Kidney capillary endothelial cell (primary cell): ENCODE results near the gene SELENOK.

ENCODE experiments used
- DNase-seq: peaks from one replicate; pipeline ENCODE4 v3.0.0-alpha.2; 2018; ENCODE audit warnings: low spot score

Gene SELENOK

DNA sequence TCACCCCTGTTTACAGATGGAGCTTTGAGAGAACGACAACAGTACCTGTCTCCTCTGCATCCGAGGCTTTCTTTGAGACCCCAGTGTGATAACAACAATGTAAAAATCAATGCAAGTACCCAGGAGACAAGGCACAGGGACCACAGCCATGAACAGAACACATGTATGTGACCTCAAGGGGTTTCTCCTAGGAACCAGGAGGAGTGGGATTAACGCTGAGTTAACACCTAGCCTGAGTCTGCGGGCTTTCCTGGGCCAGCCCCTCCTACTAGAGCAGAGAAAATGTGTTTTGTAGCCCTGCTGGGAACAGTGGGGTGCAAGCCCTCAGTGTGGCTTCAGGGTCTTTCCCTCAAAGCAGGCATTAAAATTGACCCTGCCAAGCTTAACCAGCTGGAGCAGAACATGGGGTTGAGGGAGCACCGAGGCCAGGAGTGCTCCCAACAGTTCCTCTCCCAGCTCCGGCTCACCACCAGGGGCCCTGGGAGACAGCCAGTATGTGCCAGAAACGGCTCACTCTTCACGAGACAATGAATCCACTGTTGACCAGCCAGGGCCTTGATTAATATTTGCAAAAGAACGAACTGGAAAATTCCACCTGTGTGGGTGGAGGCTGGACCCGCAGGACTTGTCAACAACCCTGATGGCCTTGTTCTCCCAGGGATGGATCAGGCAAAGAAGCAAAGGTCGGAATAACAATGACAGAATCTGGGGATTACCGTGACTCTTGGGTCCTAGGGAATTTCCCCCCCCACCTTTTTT lies 49.0 kb downstream of the SELENOK start:
- DNase-seq = no peak

DNA sequence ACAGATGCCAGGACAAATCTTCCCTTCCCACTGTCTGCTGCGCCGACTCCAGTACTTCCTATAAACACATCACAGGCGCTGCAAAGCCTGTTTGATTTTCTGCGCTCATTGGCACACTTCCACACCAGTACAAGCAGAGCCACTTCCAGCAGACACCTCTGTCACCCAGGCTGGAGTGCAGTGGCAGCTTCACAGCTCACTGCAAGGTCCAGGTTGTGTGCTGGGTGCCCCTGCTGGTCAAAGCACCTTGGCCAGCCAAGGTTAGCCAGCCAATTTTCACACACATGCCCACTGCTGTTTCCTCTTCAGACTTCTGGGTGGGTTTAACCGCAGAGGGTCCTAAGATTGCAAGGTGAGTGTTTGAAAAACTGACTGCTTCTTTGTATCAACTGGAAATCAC lies 50.4 kb downstream of the SELENOK start:
- DNase-seq = no peak

DNA sequence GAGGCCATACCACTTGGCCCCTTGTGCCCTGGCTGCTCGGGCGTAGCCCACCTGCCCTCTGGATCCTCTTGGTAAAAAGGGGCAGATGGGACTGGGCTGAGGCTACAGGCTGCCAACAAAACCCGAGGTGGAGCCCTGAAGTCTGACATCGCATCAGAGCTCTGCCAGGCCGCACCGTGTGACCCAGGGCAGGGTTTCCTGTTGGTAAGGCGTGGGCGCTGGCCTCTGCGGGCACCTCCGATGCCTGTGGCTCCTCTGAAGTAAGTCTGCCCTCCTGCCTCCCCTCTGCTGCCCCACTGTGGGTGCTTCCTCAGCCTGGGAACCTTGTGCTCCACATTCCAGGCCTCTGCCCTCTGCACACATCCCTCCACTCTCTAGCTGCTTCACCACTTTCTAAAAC lies 54.3 kb downstream of the SELENOK start:
- no peak for DNase-seq

DNA sequence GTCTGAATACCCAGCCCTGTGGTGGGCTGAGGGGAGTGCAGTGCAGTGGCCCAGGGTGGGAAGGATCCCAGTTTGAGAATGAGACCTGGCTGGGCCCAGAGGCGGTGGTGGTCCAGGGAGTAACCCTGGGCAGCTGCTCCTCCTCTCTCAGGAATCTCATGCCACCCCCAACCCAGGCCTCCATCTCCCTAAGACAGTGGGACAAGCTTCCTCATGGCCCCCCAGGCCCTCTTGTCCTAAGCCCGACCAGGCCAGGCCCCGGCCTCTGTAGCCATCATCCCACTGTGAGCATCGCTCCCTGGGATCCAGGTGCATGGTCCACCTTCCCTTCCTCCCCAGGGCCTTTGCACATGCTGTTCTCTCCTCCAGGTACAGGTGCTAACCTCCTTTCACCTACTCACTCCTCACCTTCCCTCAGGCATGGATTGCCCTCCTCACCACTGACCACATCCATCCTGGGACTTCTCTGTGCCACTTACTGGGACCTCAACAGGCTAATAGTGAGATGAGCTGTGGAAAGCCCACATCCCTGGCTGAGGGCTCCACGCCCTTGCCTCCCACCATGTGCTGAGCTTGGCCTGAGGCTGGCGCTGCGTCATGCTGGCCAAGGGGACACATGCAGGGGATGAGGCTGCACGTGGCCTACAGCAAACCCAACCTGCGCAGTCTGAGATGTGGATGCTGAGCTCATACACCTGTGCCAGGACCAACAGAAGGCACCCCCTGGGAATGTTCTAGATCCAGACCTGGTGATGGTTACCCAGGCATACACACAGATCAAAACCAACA lies 55.4 kb downstream of the SELENOK start:
- no peak for DNase-seq

DNA sequence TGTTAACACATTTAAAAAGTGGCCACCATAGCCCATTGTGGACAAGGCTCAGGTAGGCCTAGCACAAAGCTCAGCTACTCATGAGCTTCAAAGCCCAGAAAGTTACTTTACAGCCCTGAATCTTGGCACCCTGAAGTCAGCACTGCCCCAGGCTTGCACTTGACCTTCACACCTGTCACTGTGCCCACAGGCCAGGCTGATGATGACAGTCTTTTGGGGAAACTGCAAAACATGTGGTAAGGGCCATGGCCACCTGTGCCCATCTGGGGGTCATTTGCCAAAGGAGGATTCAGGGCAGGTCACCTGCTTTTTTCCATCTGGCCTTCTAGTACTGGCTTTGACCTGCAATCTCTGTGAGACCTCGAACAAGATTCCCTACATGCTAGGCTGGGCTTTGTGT lies 56.4 kb downstream of the SELENOK start:
- DNase-seq = no peak

DNA sequence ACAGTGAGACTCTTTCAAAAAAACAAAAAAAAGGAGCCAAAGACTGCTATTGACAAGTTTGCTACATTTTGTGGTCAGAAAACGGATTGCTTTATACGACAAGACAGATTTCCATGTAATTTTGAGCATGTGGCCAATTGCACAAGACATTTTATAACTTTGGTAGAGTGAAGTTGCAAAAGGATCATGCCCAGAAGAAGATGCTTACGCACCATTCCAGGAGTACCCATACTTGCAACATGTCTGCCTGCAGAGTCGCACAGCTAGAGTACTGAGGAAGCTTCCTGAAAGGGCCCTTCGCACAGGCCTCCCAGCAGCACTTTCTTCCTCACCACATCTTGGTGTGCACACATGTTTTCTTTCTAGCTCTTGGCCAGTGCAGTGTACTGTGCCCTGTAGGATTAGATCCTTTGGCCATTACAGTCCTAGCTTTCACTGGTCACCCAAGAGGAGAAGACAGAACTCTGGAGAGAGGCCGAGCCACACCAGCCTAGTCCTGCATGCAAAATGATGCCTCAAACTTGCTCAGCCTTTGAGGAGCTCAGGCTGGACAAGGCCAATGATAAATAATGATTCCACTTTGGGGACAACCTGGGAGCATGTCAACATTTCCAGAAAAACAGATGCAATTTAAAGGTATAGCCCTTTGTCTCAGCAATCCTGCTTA lies 57.1 kb downstream of the SELENOK start:
- DNase-seq = no peak
